MM.1S (cell line): ENCODE measurements around the gene EEA1.

ENCODE experiments used
- DNase-seq: peaks from one replicate; pipeline ENCODE4 v3.0.0-alpha.2; 2015
- H2AFZ ChIP-seq: fragments of 300-600 bp; sonication (generic); 2 replicates; pipeline ENCODE4 v1.6.0; 2016; ENCODE audit warnings: antibody characterized with exemption, low read length
- H3F3A ChIP-seq: fragments of 300-600 bp; sonication (generic); 2 replicates; pipeline ENCODE4 v1.6.1; 2016; ENCODE audit warnings: mild to moderate bottlenecking, antibody characterized with exemption, low read length, moderate library complexity, mixed read lengths; ENCODE audit not compliant: insufficient read depth
- H3K27ac ChIP-seq: fragments of 300-600 bp; sonication (generic); 2 replicates; pipeline ENCODE4 v1.5.1; 2016; ENCODE audit warnings: mild to moderate bottlenecking, low read length
- H3K27me3 ChIP-seq: fragments of 300-600 bp; sonication (generic); replicated peaks from 2 replicates; pipeline ENCODE4 v1.6.0; 2016; ENCODE audit warnings: low read length; ENCODE audit not compliant: insufficient read depth
- H3K36me3 ChIP-seq: fragments of 300-600 bp; sonication (generic); replicated peaks from 2 replicates; pipeline ENCODE4 v1.6.1; 2016; ENCODE audit warnings: mild to moderate bottlenecking, low read length, mixed read lengths; ENCODE audit not compliant: insufficient read depth
- H3K4me1 ChIP-seq: fragments of 300-600 bp; sonication (generic); 2 replicates; pipeline ENCODE4 v1.6.1; 2016; ENCODE audit warnings: low read length, mixed read lengths
- H3K4me2 ChIP-seq: fragments of 300-600 bp; sonication (generic); 2 replicates; pipeline ENCODE4 v1.6.0; 2016; ENCODE audit warnings: low read depth, low read length
- H3K4me3 ChIP-seq: fragments of 300-600 bp; sonication (generic); 2 replicates; pipeline ENCODE4 v1.5.1; 2016; ENCODE audit warnings: low read length, mixed read lengths
- H3K79me2 ChIP-seq: fragments of 300-600 bp; sonication (generic); 2 replicates; pipeline ENCODE4 v1.6.1; 2016; ENCODE audit warnings: mixed run types, low read length, mixed read lengths
- H3K9ac ChIP-seq: fragments of 300-600 bp; sonication (generic); 2 replicates; pipeline ENCODE4 v1.6.1; 2016; ENCODE audit warnings: low read length, mixed read lengths
- H3K9me2 ChIP-seq: fragments of 300-600 bp; sonication (generic); replicated peaks from 2 replicates; pipeline ENCODE4 v1.6.1; 2016; ENCODE audit warnings: mild to moderate bottlenecking, low read length, mixed read lengths; ENCODE audit not compliant: insufficient read depth
- H3K9me3 ChIP-seq: fragments of 300-600 bp; sonication (generic); replicated peaks from 2 replicates; pipeline ENCODE4 v1.6.1; 2016; ENCODE audit warnings: mild to moderate bottlenecking, low read length, mixed read lengths; ENCODE audit not compliant: insufficient read depth
- H4K20me1 ChIP-seq: fragments of 300-600 bp; sonication (generic); 2 replicates; pipeline ENCODE4 v1.6.1; 2016; ENCODE audit warnings: mild to moderate bottlenecking, low read length, moderate library complexity, mixed read lengths; ENCODE audit not compliant: insufficient read depth
- EZH2 ChIP-seq: fragments of 300-600 bp; sonication (generic); optimal IDR thresholded peaks from 2 replicates; pipeline ENCODE3; 2017; ENCODE audit warnings: low read depth, mild to moderate bottlenecking, antibody characterized with exemption, low read length, mixed read lengths
- EZH2phosphoT487 ChIP-seq: fragments of 300-600 bp; sonication (generic); IDR thresholded peaks from 2 replicates; pipeline ENCODE4 v1.6.1; 2018; ENCODE audit warnings: antibody characterized with exemption, low read length
- TF ChIP-seq, protein P1 (sequence below): fragments of 300-600 bp; sonication (generic); IDR thresholded peaks from 2 replicates; pipeline ENCODE4 v1.5.1; 2016; ENCODE audit warnings: antibody characterized with exemption, low read length, mixed read lengths

EEA1 gene

DNA sequence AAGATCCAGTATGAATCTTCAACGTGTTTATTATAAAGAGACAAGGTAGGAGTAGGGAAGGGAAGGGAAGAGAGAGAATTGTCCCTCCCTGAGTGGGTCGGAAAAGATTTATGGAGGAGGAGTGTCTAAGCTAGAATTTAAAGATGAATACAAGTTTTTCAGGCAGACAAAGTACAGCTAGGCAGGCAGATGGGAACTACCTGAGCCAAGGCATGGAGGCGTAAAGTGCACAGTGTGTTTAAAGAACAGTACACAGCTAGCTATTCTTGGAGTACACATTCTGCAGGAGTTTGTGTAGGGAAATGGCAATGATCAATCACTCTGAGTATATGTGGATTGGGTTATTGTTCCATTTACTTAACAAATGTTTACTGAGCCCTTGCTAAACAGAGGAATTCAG lies 206.2 kb downstream of the EEA1 start:
- H3K36me3 ChIP-seq = no peaks in the 10 kb centered on the region
- H3K9ac ChIP-seq = no peak overlapping the region
- H3K4me2 ChIP-seq = no peak overlapping the region
- no peaks in the 10 kb centered on the region for H3K4me1 ChIP-seq
- no peak overlapping the region for H3K4me3 ChIP-seq
- H3K79me2 ChIP-seq = no peaks in the 10 kb centered on the region
- H3K9me3 ChIP-seq = no peaks in the 10 kb centered on the region
- H3F3A ChIP-seq = no peaks in the 10 kb centered on the region
- no peaks in the 10 kb centered on the region for H4K20me1 ChIP-seq
- H2AFZ ChIP-seq = no peak overlapping the region
- no peak overlapping the region for H3K27ac ChIP-seq
- no peaks in the 10 kb centered on the region for H3K27me3 ChIP-seq
- H3K9me2 ChIP-seq = no peaks in the 10 kb centered on the region
- no peak for DNase-seq
- no peak for TF ChIP-seq EZH2
- TF ChIP-seq EZH2phosphoT487 = no peak
- TF ChIP-seq, protein P1, sequence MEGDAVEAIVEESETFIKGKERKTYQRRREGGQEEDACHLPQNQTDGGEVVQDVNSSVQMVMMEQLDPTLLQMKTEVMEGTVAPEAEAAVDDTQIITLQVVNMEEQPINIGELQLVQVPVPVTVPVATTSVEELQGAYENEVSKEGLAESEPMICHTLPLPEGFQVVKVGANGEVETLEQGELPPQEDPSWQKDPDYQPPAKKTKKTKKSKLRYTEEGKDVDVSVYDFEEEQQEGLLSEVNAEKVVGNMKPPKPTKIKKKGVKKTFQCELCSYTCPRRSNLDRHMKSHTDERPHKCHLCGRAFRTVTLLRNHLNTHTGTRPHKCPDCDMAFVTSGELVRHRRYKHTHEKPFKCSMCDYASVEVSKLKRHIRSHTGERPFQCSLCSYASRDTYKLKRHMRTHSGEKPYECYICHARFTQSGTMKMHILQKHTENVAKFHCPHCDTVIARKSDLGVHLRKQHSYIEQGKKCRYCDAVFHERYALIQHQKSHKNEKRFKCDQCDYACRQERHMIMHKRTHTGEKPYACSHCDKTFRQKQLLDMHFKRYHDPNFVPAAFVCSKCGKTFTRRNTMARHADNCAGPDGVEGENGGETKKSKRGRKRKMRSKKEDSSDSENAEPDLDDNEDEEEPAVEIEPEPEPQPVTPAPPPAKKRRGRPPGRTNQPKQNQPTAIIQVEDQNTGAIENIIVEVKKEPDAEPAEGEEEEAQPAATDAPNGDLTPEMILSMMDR = no peak

DNA sequence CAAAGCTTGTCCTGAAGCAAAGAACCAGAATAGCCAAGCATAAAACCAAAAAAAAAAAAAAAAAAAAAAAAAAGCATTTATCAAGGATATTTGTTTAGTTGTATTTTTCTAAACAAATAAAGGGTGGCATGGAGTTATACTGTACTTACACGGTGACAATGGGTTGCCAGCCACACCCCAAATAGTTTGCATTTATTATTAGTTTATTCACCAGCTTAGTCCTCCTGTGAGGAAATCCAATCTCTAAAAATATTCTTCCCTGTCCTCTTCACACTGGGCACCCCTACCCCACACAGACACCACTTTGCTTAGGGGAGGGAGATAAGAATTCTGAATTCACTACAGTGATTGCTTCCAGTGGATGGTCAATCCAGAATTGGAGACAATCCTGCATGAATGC lies 207.4 kb downstream of the EEA1 start:
- Histone ChIP-seq H2AFZ (no peak overlapping the region), H3K36me3 (no peaks in the 10 kb centered on the region), H3K4me1 (no peaks in the 10 kb centered on the region), H3K27me3 (no peaks in the 10 kb centered on the region), H3K9ac (no peak overlapping the region), H3K9me2 (no peaks in the 10 kb centered on the region), H4K20me1 (no peaks in the 10 kb centered on the region), H3K79me2 (no peaks in the 10 kb centered on the region), H3K9me3 (no peaks in the 10 kb centered on the region), H3K27ac (no peak overlapping the region), H3F3A (no peaks in the 10 kb centered on the region), H3K4me3 (no peak overlapping the region), H3K4me2 (no peak overlapping the region)
- DNase-seq = no peak
- TF ChIP-seq, protein P1 = no peak
- no peak for TF ChIP-seq EZH2phosphoT487
- TF ChIP-seq EZH2 = no peak

DNA sequence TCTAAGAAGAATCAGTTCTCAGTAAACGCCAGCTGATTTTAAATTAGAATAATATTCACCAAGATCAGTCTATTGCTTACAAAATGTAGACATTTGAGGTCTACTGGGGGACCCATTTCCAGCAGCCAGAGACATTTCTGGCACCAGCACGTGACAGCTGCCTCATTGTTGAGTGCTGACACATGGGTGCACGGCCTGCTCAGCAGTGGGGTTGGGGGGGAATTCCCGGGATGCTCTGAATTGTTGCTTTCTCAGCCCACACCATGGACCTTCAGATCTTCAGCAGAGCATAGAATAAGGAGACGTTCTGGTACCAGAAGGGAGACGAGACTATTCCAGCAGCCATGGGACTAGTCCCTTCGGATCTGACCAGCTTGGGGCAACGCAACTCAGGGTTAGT lies 208.0 kb downstream of the EEA1 start:
- H3K9me2 ChIP-seq = no peaks in the 10 kb centered on the region
- no peak overlapping the region for H3K4me2 ChIP-seq
- H3K27me3 ChIP-seq = no peaks in the 10 kb centered on the region
- H2AFZ ChIP-seq = no peak overlapping the region
- H3K9ac ChIP-seq = no peak overlapping the region
- no peak overlapping the region for H3K4me3 ChIP-seq
- no peaks in the 10 kb centered on the region for H3K9me3 ChIP-seq
- H3K79me2 ChIP-seq = no peaks in the 10 kb centered on the region
- H4K20me1 ChIP-seq = no peaks in the 10 kb centered on the region
- H3F3A ChIP-seq = no peaks in the 10 kb centered on the region
- no peaks in the 10 kb centered on the region for H3K4me1 ChIP-seq
- no peak for TF ChIP-seq EZH2
- TF ChIP-seq EZH2phosphoT487 = no peak
- TF ChIP-seq, protein P1 = no peak
- DNase-seq = no peak
- H3K36me3 ChIP-seq = no peaks in the 10 kb centered on the region
- H3K27ac ChIP-seq = no peak overlapping the region
